Measurements from ENCODE around the gene DIRAS1.

GRCh38 chr19:2734589-2735288, 13.6 kb upstream of the DIRAS1 start:
- TF ChIP-seq KDM5A (IDR thresholded peaks at IDR 0.05) (no peak), EHMT2 (IDR thresholded peaks at IDR 0.05; ENCODE audit: low read depth) (no peak), ZNF302 (CRISPR knock-in tag; IDR thresholded peaks at IDR 0.05) (no peak), CTCF (IDR thresholded peaks at IDR 0.05) (no peak), TP53 (CRISPR knock-in tag; IDR thresholded peaks at IDR 0.05) (no peak), EP300 (IDR thresholded peaks at IDR 0.05) (no peak), SMC3 (IDR thresholded peaks at IDR 0.05) (no peak), MAZ (IDR thresholded peaks at IDR 0.05; ENCODE audit: borderline replicate concordance, low read depth, low read length) (no peak), JUNB (IDR thresholded peaks at IDR 0.05) (no peak)

All from A549 (cell line).